HTR-8/SVneo (cell line): Measurements from ENCODE around the gene GOLM1.

Source experiments
- DNase-seq: peaks from one replicate; pipeline ENCODE4 v3.0.0; 2011; ENCODE audit warnings: low spot score, mixed read lengths; ENCODE audit not compliant: insufficient read length
- FAIRE-seq: peaks from 2 replicates; lab custom pipeline; 2011; peaks lifted over from hg19 to GRCh38; lab: Jason Lieb, UNC

GOLM1 gene

GRCh38 chr9:86093788-86094555 is 5.4 kb downstream of the GOLM1 start:
- DNase-seq (no peak), FAIRE-seq (no peak)

DNA sequence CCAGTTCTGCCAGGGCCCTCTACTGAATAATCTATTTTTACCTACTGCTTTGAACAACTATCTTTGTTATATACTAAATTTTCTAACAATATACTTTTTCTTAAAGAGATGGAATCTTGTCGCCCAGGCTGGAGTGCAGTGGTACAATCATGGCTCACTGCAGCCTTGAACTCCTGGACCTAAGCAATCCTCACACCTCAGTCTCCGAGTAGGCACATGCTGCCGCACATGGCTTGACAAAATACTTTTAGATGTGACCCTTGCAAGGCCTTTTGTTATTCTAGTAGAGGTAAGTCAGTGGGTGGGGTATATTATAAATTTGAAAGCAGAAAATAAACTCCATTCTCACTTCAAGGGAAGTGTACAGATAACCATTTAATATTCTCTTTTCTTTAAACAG is 7.9 kb downstream of the GOLM1 start:
- FAIRE-seq (no peak), DNase-seq (no peak)

GRCh38 chr9:86082870-86083269 is 16.5 kb downstream of the GOLM1 start:
- FAIRE-seq (no peak), DNase-seq (no peak)

DNA sequence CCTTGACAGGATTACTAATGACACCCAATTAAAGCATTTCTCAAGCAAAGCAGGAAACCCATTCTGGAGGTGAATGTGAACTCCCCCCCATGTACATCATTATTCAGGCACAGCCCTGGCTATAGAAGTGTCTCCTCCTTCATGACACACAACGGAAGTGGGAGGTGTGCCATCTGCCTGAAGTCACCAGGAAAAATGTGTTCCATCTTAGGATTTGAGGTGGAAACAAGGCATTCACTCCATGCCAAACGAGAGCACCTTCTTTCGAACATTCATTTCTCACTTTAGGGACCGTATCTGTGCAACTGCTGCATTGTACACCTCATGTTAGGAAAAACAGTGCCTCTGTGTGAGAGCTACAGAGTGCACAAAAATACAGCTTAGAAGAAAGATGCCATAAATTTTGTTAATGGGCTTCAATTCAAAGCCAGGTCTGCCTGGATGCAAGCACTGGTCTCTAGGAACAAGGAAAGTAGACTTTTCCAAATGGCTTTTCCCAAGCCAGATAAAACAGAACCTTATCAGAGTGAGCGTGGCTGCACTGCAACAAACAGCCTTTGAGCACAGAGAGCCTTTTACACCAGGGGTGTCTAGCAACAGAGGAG is 19.4 kb downstream of the GOLM1 start:
- DNase-seq (no peak), FAIRE-seq (no peak)

- no peak for DNase-seq
- FAIRE-seq: no peak
Observed at GRCh38 chr9:86079421-86079831, 19.9 kb downstream of the GOLM1 start.

GRCh38 chr9:86078731-86079130 is 20.6 kb downstream of the GOLM1 start:
- FAIRE-seq (no peak), DNase-seq (no peak)

DNA sequence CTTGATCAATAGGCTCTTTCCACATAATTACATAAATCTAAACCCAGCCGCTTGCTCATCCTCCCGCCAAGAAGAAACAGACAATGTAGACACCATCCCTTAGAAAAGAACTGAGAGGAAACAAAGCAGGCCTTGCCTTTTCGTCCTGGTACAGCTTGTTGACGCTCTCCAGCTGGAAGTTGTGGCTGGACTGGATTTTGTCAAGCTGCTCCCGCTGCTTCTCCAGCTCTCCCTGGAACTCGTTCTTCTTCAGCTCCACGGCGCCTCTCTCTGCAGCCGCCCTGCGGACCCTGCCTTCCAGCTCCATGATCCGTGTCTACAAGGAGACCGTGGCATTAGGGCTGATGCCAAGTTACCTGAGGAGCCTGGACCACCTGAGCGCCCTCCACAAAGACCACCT is 22.1 kb downstream of the GOLM1 start:
- DNase-seq: no peak
- FAIRE-seq: no peak

GRCh38 chr9:86075132-86076109 is 23.9 kb downstream of the GOLM1 start:
- DNase-seq: no peak
- no peak for FAIRE-seq

DNA sequence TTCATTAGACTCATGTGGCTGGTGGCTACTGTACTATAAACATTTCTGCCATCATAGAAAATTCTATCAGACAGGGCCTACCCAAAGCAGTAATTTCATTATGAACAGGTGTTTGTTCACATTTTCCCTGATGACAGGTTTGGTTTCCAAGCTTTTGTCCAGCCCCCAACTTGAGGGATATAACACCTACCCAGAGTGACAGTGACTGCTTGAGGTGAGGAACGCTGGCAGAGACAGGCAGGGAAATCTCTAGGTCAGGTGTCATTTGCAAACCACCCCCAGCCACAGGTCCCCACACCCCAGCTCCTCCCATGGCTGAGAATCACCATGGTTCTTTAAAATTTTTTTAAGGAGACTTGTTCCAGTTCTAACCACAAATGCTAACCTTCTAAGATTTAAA is 25.5 kb downstream of the GOLM1 start:
- DNase-seq (no peak), FAIRE-seq (no peak)

- FAIRE-seq: no peak
- DNase-seq: no peak
Observed at GRCh38 chr9:86072394-86072877, 26.9 kb downstream of the GOLM1 start.

- DNase-seq (no peak), FAIRE-seq (no peak)
Observed at GRCh38 chr9:86069206-86069869, 30.0 kb downstream of the GOLM1 start.

- no peak for FAIRE-seq
- DNase-seq: no peak
Observed at GRCh38 chr9:86064220-86064619, 35.1 kb downstream of the GOLM1 start.

- no peak for FAIRE-seq
- no peak for DNase-seq
Observed at GRCh38 chr9:86062845-86063693, 36.3 kb downstream of the GOLM1 start.

- DNase-seq (no peak), FAIRE-seq (no peak)
Observed at GRCh38 chr9:86061972-86062739, 37.2 kb downstream of the GOLM1 start.

DNA sequence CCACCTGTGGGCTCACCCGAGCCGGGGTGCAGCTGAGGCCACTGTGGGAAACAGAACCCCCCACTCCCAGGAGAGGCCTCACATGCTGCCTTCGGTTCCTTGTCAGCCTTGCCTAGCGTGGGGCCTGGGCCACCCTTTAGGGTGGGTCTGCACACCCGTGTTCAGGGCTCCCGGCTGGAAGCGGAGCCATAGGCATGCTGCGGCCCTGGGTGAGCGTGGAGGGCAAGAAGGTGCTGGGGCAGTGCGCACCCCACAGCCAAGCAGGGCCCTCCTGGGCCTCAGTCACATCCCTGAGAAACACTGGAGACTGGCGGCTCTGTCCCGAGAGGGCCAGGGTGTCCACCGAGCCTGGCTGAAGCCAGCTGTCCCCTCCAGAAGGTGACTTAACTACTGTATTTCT is 41.9 kb downstream of the GOLM1 start:
- FAIRE-seq: no peak
- DNase-seq: no peak

- DNase-seq (no peak), FAIRE-seq (no peak)
Observed at GRCh38 chr9:86054695-86055094, 44.7 kb downstream of the GOLM1 start.

DNA sequence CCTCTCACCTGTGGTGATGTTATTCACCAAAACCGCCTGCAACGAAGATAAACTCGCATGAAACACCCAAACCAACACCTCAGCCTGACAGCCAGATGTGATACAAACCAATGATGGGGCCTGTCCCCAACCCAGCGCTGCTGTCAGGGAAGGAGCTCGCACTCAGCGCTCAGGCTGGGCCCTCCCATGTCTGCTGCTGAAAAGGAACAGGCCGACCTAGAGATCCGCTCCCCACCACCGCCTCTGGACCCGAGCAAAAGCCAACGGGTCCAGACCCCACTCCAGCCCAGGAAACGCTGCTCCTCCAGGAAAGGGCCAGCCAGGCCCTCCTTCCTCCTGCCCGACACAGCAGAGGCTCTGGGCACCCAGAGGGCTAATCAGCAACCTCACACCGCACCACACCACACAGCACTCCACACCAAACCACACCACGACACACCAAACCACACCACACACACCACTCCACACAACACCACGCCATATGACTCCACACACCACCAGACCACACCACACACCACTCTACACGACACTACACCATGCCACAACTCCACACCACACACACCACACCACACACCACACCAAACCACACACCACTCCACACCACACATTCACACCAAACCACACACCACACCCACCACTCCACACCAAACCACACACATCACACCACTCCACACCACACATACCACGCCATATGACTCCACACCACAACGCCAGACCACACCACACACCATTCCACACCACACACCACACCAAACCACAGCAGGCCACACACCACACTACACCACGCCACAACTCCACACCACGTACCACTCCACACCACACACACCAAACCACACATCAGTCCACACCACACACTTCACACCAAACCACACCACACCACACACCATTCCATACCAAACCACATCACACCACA is 46.5 kb downstream of the GOLM1 start:
- no peak for FAIRE-seq
- no peak for DNase-seq
